Measurements from ENCODE around the gene FNIP1. TPM values are rescaled to one million over a fixed set of nuclear protein-coding genes. Genes with fewer than 3 reads are reported as not detected.
A peak's percentile ranks its signal among the peaks of the same experiment; 100 is the strongest.

FNIP1 gene
- total RNA-seq, 1 donor from 2014 or later = 28.5 TPM

DNA sequence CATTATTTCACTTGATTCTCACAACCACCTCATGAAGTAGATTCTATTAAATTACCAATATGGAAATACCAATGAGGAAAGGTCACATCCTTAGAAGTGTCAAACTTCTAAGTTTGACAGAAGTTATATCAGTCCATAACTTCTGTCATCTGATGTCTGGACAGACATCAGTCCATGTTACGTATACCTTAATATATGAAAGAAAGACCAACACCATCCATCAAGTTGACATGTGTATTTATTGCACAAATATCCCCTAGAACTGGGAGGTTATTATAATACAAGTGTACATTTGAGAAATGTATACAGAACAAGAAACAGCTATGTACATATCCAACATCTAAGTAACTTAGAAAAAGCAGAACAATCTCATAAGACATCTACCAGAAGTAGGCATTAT lies 155.3 kb downstream of the FNIP1 start:
- Histone ChIP-seq H3K27ac (ENCODE audit: low read depth, low read length) (no peak overlapping the region), H3K9ac (ENCODE audit: low read length) (no peak overlapping the region), H2AFZ (ENCODE audit: low read depth, low read length) (no peak overlapping the region), H3K4me3 (ENCODE audit: insufficient read depth, low read depth, low read length) (no peak overlapping the region), H3K27me3 (ENCODE audit: insufficient read depth, low read length) (no peaks in the 10 kb centered on the region), H4K20me1 (ENCODE audit: insufficient read depth, low read length) (no peaks in the 10 kb centered on the region), H3K79me2 (ENCODE audit: insufficient read depth, low read length) (no peaks in the 10 kb centered on the region), H3K9me3 (ENCODE audit: insufficient read depth, low read depth, low read length) (no peaks in the 10 kb centered on the region), H3K4me1 (ENCODE audit: insufficient read depth, low read length) (peaks cover under 1% of the 10 kb centered on the region), H3K36me3 (ENCODE audit: insufficient read depth, low read length) (peaks cover 2% of the 10 kb centered on the region), H3K4me2 (ENCODE audit: low read length) (no peak overlapping the region)
- peaks cover 12% of the 10 kb centered on the region for H3K4me1 Mint-ChIP-seq (ENCODE audit: low read depth, unreplicated experiment)
- no peak for TF ChIP-seq EZH2 (IDR thresholded peaks at IDR 0.05; ENCODE audit: insufficient read depth, low read length)
- H3K27ac Mint-ChIP-seq (ENCODE audit: unreplicated experiment) = no peak overlapping the region
- H3K4me3 Mint-ChIP-seq (ENCODE audit: unreplicated experiment) = no peak overlapping the region
- FAIRE-seq (no peak), DNase-seq (ENCODE audit: low read depth) (no peak)
- H3K36me3 Mint-ChIP-seq (ENCODE audit: low read depth, unreplicated experiment) = peaks cover 5% of the 10 kb centered on the region
- H3K27me3 Mint-ChIP-seq (ENCODE audit: low read depth, unreplicated experiment) = no peaks in the 10 kb centered on the region
- no peaks in the 10 kb centered on the region for H3K9me3 Mint-ChIP-seq (ENCODE audit: unreplicated experiment)

DNA sequence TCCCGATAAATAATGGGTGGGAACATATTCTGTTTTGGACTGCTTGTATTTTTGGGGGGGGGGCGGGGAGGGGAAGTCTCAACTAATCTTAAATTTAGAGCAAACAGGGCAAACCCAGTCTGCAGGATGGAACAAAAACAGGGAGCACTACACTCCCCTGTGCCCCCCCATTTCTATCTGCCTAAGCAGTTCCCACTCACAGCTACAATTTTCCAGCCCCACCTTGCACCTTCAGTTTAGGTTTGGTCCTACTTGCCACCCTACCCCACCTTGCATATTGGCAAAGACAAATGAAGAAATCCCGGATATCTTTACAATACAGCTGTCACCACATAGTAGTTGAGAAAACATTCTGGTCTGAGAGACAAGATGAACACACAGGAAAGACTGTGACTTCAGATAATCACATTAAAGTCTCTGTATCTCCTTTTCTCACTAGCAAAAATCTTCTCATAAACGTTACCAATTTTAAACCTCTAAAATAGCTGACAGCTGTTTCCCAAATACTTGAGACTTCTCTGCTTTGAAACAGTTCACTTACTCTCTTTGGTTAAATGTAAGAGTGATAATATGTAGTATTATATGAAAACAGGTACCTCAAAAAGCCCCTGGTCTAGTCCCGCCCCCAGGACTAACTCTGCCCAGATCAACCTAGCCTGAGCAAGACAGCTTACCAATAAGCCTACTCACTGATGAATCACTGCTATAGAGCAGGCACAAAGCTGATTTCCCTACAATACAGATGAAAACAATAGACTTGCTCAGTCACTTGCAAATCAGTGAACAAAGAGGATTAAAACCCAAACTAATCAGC lies 156.6 kb downstream of the FNIP1 start:
- no peaks in the 10 kb centered on the region for H3K9me3 ChIP-seq (ENCODE audit: insufficient read depth, low read depth, low read length)
- H3K9me3 Mint-ChIP-seq (ENCODE audit: unreplicated experiment) = no peaks in the 10 kb centered on the region
- peaks cover 7% of the 10 kb centered on the region for H3K4me1 ChIP-seq (ENCODE audit: insufficient read depth, low read length)
- FAIRE-seq = no peak
- no peak overlapping the region for H3K27ac Mint-ChIP-seq (ENCODE audit: unreplicated experiment)
- H3K4me1 Mint-ChIP-seq (ENCODE audit: low read depth, unreplicated experiment) = peaks cover 16% of the 10 kb centered on the region
- no peaks in the 10 kb centered on the region for H3K27me3 Mint-ChIP-seq (ENCODE audit: low read depth, unreplicated experiment)
- no peaks in the 10 kb centered on the region for H3K79me2 ChIP-seq (ENCODE audit: insufficient read depth, low read length)
- H2AFZ ChIP-seq (ENCODE audit: low read depth, low read length) = no peak overlapping the region
- no peak overlapping the region for H3K4me2 ChIP-seq (ENCODE audit: low read length)
- H3K9ac ChIP-seq (ENCODE audit: low read length) = no peak overlapping the region
- no peak overlapping the region for H3K4me3 Mint-ChIP-seq (ENCODE audit: unreplicated experiment)
- no peak overlapping the region for H3K27ac ChIP-seq (ENCODE audit: low read depth, low read length)
- H3K4me3 ChIP-seq (ENCODE audit: insufficient read depth, low read depth, low read length) = no peak overlapping the region
- no peaks in the 10 kb centered on the region for H3K27me3 ChIP-seq (ENCODE audit: insufficient read depth, low read length)
- peaks cover 5% of the 10 kb centered on the region for H3K36me3 Mint-ChIP-seq (ENCODE audit: low read depth, unreplicated experiment)
- no peaks in the 10 kb centered on the region for H3K36me3 ChIP-seq (ENCODE audit: insufficient read depth, low read length)
- no peak for TF ChIP-seq EZH2 (IDR thresholded peaks at IDR 0.05; ENCODE audit: insufficient read depth, low read length)
- TF ChIP-seq CTCF (IDR thresholded peaks at IDR 0.05; ENCODE audit: insufficient read depth, low read depth, low read length) = no peak
- no peaks in the 10 kb centered on the region for H4K20me1 ChIP-seq (ENCODE audit: insufficient read depth, low read length)
- DNase-seq (ENCODE audit: low read depth) = peak; percentile 28

DNA sequence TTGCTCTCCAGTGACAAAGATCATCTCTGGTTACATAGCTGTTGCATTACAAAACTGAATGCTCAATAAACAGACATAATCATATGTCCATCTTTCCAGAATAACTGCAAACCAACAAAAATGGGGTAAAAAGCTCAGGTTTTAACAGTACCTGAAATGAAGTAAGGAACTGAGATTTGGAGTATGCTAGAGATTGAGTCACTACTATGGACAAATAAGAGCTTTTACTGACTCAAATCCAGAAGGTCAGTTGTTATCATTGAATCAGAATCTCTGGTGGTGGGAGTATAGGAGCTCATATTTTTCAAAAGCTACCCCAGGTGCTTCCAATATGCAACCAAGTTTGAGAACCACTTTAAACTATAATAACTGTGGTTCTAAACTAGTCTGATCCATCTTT lies 157.7 kb downstream of the FNIP1 start:
- no peaks in the 10 kb centered on the region for H3K9me3 ChIP-seq (ENCODE audit: insufficient read depth, low read depth, low read length)
- H3K4me1 ChIP-seq (ENCODE audit: insufficient read depth, low read length) = peaks cover 7% of the 10 kb centered on the region
- no peak for TF ChIP-seq EZH2 (IDR thresholded peaks at IDR 0.05; ENCODE audit: insufficient read depth, low read length)
- TF ChIP-seq CTCF (IDR thresholded peaks at IDR 0.05; ENCODE audit: insufficient read depth, low read depth, low read length) = no peak
- Mint-ChIP-seq H3K36me3 (ENCODE audit: low read depth, unreplicated experiment) (peaks cover 5% of the 10 kb centered on the region), H3K4me1 (ENCODE audit: low read depth, unreplicated experiment) (peaks cover 8% of the 10 kb centered on the region), H3K27me3 (ENCODE audit: low read depth, unreplicated experiment) (no peaks in the 10 kb centered on the region), H3K9me3 (ENCODE audit: unreplicated experiment) (no peaks in the 10 kb centered on the region), H3K4me3 (ENCODE audit: unreplicated experiment) (no peak overlapping the region), H3K27ac (ENCODE audit: unreplicated experiment) (no peak overlapping the region)
- H3K36me3 ChIP-seq (ENCODE audit: insufficient read depth, low read length) = no peaks in the 10 kb centered on the region
- H3K27me3 ChIP-seq (ENCODE audit: insufficient read depth, low read length) = no peaks in the 10 kb centered on the region
- H3K79me2 ChIP-seq (ENCODE audit: insufficient read depth, low read length) = peaks cover 8% of the 10 kb centered on the region
- H3K9ac ChIP-seq (ENCODE audit: low read length) = no peak overlapping the region
- no peak overlapping the region for H3K4me3 ChIP-seq (ENCODE audit: insufficient read depth, low read depth, low read length)
- FAIRE-seq (no peak), DNase-seq (ENCODE audit: low read depth) (no peak)
- no peaks in the 10 kb centered on the region for H4K20me1 ChIP-seq (ENCODE audit: insufficient read depth, low read length)
- no peak overlapping the region for H2AFZ ChIP-seq (ENCODE audit: low read depth, low read length)
- H3K27ac ChIP-seq (ENCODE audit: low read depth, low read length) = no peak overlapping the region
- H3K4me2 ChIP-seq (ENCODE audit: low read length) = no peak overlapping the region

Measured in astrocyte (in vitro differentiated cells and primary cell).